GM21576 (cell line): Measurements from ENCODE around the gene LHX6.

Experiments used
- ATAC-seq: cut with Tn5 transposase; IDR thresholded peaks from one replicate; pipeline ENCODE4 v1.9.1; 2021; ENCODE audit warnings: mild to moderate bottlenecking, moderate library complexity; ENCODE audit not compliant: unreplicated experiment

LHX6 gene

GRCh38 chr9:122192914-122193525 is 35.7 kb downstream of the LHX6 start:
- ATAC-seq = no peak

- no peak for ATAC-seq
Measured at GRCh38 chr9:122192261-122192875, 36.4 kb downstream of the LHX6 start.

- ATAC-seq = no peak
Measured at GRCh38 chr9:122191584-122191983, 37.2 kb downstream of the LHX6 start.

- no peak for ATAC-seq
Measured at GRCh38 chr9:122190597-122191381, 38.0 kb downstream of the LHX6 start.

- no peak for ATAC-seq
Measured at GRCh38 chr9:122188369-122188768, 40.4 kb downstream of the LHX6 start.

- ATAC-seq = no peak
Measured at GRCh38 chr9:122186777-122187470, 41.8 kb downstream of the LHX6 start.

- ATAC-seq = no peak
Measured at GRCh38 chr9:122186301-122186700, 42.5 kb downstream of the LHX6 start.

GRCh38 chr9:122184551-122184950 is 44.2 kb downstream of the LHX6 start:
- no peak for ATAC-seq

GRCh38 chr9:122183501-122183900 is 45.3 kb downstream of the LHX6 start:
- ATAC-seq = no peak

- ATAC-seq = no peak
Measured at GRCh38 chr9:122180633-122181032, 48.1 kb downstream of the LHX6 start.

GRCh38 chr9:122179690-122180074 is 49.1 kb downstream of the LHX6 start:
- ATAC-seq = no peak

- ATAC-seq = no peak
Measured at GRCh38 chr9:122179054-122179689, 49.6 kb downstream of the LHX6 start.

- ATAC-seq = no peak
Measured at GRCh38 chr9:122176916-122177315, 51.8 kb downstream of the LHX6 start.

- no peak for ATAC-seq
Measured at GRCh38 chr9:122173670-122174069, 55.1 kb downstream of the LHX6 start.

- ATAC-seq = no peak
Measured at GRCh38 chr9:122172131-122172530, 56.6 kb downstream of the LHX6 start.

GRCh38 chr9:122168356-122168755 is 60.4 kb downstream of the LHX6 start:
- no peak for ATAC-seq

GRCh38 chr9:122164286-122164685 is 64.5 kb downstream of the LHX6 start:
- no peak for ATAC-seq

- no peak for ATAC-seq
Measured at GRCh38 chr9:122162415-122162814, 66.3 kb downstream of the LHX6 start.

- no peak for ATAC-seq
Measured at GRCh38 chr9:122159925-122160246, 68.9 kb downstream of the LHX6 start.

GRCh38 chr9:122159026-122159924 is 69.5 kb downstream of the LHX6 start, which contains the start of the genes MORN5 and NDUFA8:
MORN5 (plus strand) TSS chr9:122159908; CDS start chr9:122159973, 65 bp downstream.
NDUFA8 (minus strand) TSS chr9:122159779; CDS start chr9:122159677, 102 bp downstream.
- ATAC-seq = peak; percentile 94
